K562 (cell line): ENCODE results near the gene ADORA3. TPM values are rescaled to one million over a fixed set of nuclear protein-coding genes. Genes with fewer than 3 reads are reported as not detected.

ENCODE experiments used
- ARID1B ChIP-seq: fragments of 450-650 bp; IDR thresholded peaks from 2 replicates; pipeline ENCODE4 v1.6.1; 2016; ENCODE audit warnings: antibody characterized with exemption, mild to moderate bottlenecking, inconsistent platforms
- FIP1L1 ChIP-seq: fragments of 200-400 bp; formaldehyde crosslinking; IDR thresholded peaks from 2 replicates; pipeline ENCODE4 v1.6.1; 2018; ENCODE audit warnings: mild to moderate bottlenecking, low read depth, low read length; ENCODE audit not compliant: poor library complexity, severe bottlenecking
- GABPA ChIP-seq: fragments of 200-800 bp; sonication (Bioruptor generic); conservative IDR thresholded peaks from 2 replicates; pipeline ENCODE4 v1.6.1; 2016; ENCODE audit warnings: low read depth, missing genetic modification characterization, missing compliant biosample characterization
- HNRNPUL1 ChIP-seq: fragments of 200-400 bp; formaldehyde crosslinking; IDR thresholded peaks from 2 replicates; pipeline ENCODE4 v1.6.1; 2017; ENCODE audit warnings: low read length
- RBM14 ChIP-seq: fragments of 200-400 bp; formaldehyde crosslinking; IDR thresholded peaks from 2 replicates; pipeline ENCODE4 v1.6.1; 2018; ENCODE audit warnings: low read depth, mild to moderate bottlenecking, low read length, moderate library complexity, borderline replicate concordance; ENCODE audit not compliant: insufficient read depth
- TRIM24 ChIP-seq, 2 experiments: fragments of 450-650 bp; IDR thresholded peaks; 2 replicates each; pipeline ENCODE4 v1.6.1; 2016
- ZNF174 ChIP-seq: fragments of 250-450 bp; sonication (Bioruptor Pico); IDR thresholded peaks from 2 replicates; pipeline ENCODE4 v1.4.0; 2020; ENCODE audit warnings: mild to moderate bottlenecking
- polyA plus RNA-seq, 8 experiments: library from polyadenylated mRNA; depleted of rRNA in 4 of 8; stranded (reverse) in 5 of 8; unstranded in 3 of 8; fragments of >200 nt; fragmentation: Nextera tagmentation in 2 of 8; fragmentation: Illumina TruSeq in 1 of 8; extraction: Ambion mirVana in 2 of 8; extraction: Trizol in 1 of 8; gene quantifications; 2 replicates each; pipeline versions ENCODE4 v1.2.1 to v1.2.3, GENCODE V29; 2011 to 2014; ENCODE audit warnings: inconsistent platforms in 1 of 8, missing spikeins in 1 of 8
- total RNA-seq, 7 experiments: library from RNA; depleted of rRNA in 6 of 7; stranded (reverse); fragments of >200 nt in 6 of 7; fragmentation: Illumina TruSeq in 2 of 7; extraction: Trizol in 2 of 7; gene quantifications; 2 replicates each; pipeline versions ENCODE4 v1.2.1 to v1.2.3, GENCODE V29; 2011 to 2021; ENCODE audit warnings: low replicate concordance in 1 of 7
- TF ChIP-seq, protein P1 (sequence below): fragments of 450-650 bp; IDR thresholded peaks from 2 replicates; pipeline ENCODE4 v1.6.1; 2017; ENCODE audit warnings: antibody characterized with exemption, mild to moderate bottlenecking
- TF ChIP-seq, protein P2 (sequence below): fragments of 450-650 bp; IDR thresholded peaks from 2 replicates; pipeline ENCODE4 v1.6.1; 2016; ENCODE audit warnings: mild to moderate bottlenecking
- TF ChIP-seq, protein P3 (sequence below): fragments of 200-400 bp; formaldehyde crosslinking; IDR thresholded peaks from 2 replicates; pipeline ENCODE4 v1.6.1; 2017; ENCODE audit warnings: mild to moderate bottlenecking, low read depth, low read length, moderate library complexity
- TF ChIP-seq, protein P4 (sequence below): sonication (generic); formaldehyde crosslinking; IDR thresholded peaks from 2 replicates; pipeline ENCODE4 v1.8.1; 2022; ENCODE audit warnings: missing genetic modification reagents
- TF ChIP-seq, protein P5 (sequence below): fragments of 450-650 bp; IDR thresholded peaks from 2 replicates; pipeline ENCODE4 v1.6.1; 2018; ENCODE audit warnings: mild to moderate bottlenecking, low read depth; ENCODE audit not compliant: partially characterized antibody

The ADORA3 gene
- total and polyA plus RNA-seq, 9 of the 15 experiments (the other 6 are each of a cell fraction or from before 2014, with no cell fraction given), result 0.09 to 0.35 (median 0.16) TPM; not detected in 3

DNA sequence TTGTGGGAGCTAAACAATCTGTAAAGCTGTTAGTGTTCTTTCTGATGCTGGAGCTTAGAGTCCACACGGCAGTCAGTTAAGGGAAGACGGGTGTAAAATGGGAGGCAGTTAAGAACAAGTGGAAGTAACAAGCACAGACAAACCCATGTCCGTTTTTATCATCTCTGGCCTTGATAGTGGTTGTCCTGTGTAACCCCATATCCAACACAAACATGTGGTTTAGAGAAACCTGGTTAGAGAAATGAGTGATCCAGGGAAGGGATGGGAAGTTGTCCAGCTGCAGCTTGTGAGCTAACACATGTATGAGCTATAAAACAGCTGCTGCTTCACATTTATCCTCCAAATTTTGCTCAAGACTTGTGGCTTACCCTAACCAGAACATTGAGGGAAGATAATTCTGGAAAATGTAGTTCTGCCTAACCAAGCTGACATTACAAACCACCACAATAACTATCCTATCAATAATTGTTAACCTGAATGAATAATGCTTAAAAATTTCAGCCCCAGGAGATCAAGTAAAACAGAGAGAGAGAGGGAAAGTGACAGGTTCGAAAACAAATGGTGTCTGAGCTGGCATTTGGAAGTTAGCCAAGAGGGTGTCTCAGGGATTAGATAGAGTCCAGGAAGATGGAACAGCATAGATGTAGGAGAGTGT lies 40.3 kb downstream of the ADORA3 start (continued):
- TF ChIP-seq, protein P1, sequence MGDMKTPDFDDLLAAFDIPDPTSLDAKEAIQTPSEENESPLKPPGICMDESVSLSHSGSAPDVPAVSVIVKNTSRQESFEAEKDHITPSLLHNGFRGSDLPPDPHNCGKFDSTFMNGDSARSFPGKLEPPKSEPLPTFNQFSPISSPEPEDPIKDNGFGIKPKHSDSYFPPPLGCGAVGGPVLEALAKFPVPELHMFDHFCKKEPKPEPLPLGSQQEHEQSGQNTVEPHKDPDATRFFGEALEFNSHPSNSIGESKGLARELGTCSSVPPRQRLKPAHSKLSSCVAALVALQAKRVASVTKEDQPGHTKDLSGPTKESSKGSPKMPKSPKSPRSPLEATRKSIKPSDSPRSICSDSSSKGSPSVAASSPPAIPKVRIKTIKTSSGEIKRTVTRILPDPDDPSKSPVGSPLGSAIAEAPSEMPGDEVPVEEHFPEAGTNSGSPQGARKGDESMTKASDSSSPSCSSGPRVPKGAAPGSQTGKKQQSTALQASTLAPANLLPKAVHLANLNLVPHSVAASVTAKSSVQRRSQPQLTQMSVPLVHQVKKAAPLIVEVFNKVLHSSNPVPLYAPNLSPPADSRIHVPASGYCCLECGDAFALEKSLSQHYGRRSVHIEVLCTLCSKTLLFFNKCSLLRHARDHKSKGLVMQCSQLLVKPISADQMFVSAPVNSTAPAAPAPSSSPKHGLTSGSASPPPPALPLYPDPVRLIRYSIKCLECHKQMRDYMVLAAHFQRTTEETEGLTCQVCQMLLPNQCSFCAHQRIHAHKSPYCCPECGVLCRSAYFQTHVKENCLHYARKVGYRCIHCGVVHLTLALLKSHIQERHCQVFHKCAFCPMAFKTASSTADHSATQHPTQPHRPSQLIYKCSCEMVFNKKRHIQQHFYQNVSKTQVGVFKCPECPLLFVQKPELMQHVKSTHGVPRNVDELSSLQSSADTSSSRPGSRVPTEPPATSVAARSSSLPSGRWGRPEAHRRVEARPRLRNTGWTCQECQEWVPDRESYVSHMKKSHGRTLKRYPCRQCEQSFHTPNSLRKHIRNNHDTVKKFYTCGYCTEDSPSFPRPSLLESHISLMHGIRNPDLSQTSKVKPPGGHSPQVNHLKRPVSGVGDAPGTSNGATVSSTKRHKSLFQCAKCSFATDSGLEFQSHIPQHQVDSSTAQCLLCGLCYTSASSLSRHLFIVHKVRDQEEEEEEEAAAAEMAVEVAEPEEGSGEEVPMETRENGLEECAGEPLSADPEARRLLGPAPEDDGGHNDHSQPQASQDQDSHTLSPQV, result 0 out of 2 replicates have a peak, but pooled peaks have one; percentile 29
- TF ChIP-seq GABPA (peak; percentile 24), RBM14 (no peak), FIP1L1 (no peak), ARID1B (peak; percentile 55), HNRNPUL1 (no peak), TRIM24 (IDR thresholded peaks at IDR 0.05) (no peak), ZNF174 (no peak)
- TF ChIP-seq, protein P2, sequence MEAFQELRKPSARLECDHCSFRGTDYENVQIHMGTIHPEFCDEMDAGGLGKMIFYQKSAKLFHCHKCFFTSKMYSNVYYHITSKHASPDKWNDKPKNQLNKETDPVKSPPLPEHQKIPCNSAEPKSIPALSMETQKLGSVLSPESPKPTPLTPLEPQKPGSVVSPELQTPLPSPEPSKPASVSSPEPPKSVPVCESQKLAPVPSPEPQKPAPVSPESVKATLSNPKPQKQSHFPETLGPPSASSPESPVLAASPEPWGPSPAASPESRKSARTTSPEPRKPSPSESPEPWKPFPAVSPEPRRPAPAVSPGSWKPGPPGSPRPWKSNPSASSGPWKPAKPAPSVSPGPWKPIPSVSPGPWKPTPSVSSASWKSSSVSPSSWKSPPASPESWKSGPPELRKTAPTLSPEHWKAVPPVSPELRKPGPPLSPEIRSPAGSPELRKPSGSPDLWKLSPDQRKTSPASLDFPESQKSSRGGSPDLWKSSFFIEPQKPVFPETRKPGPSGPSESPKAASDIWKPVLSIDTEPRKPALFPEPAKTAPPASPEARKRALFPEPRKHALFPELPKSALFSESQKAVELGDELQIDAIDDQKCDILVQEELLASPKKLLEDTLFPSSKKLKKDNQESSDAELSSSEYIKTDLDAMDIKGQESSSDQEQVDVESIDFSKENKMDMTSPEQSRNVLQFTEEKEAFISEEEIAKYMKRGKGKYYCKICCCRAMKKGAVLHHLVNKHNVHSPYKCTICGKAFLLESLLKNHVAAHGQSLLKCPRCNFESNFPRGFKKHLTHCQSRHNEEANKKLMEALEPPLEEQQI, result no peak
- TF ChIP-seq, protein P3, sequence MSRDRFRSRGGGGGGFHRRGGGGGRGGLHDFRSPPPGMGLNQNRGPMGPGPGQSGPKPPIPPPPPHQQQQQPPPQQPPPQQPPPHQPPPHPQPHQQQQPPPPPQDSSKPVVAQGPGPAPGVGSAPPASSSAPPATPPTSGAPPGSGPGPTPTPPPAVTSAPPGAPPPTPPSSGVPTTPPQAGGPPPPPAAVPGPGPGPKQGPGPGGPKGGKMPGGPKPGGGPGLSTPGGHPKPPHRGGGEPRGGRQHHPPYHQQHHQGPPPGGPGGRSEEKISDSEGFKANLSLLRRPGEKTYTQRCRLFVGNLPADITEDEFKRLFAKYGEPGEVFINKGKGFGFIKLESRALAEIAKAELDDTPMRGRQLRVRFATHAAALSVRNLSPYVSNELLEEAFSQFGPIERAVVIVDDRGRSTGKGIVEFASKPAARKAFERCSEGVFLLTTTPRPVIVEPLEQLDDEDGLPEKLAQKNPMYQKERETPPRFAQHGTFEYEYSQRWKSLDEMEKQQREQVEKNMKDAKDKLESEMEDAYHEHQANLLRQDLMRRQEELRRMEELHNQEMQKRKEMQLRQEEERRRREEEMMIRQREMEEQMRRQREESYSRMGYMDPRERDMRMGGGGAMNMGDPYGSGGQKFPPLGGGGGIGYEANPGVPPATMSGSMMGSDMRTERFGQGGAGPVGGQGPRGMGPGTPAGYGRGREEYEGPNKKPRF, result no peak
- TF ChIP-seq, protein P4, sequence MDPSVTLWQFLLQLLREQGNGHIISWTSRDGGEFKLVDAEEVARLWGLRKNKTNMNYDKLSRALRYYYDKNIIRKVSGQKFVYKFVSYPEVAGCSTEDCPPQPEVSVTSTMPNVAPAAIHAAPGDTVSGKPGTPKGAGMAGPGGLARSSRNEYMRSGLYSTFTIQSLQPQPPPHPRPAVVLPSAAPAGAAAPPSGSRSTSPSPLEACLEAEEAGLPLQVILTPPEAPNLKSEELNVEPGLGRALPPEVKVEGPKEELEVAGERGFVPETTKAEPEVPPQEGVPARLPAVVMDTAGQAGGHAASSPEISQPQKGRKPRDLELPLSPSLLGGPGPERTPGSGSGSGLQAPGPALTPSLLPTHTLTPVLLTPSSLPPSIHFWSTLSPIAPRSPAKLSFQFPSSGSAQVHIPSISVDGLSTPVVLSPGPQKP (CRISPR knock-in tag), result no peak
- TF ChIP-seq, protein P5, sequence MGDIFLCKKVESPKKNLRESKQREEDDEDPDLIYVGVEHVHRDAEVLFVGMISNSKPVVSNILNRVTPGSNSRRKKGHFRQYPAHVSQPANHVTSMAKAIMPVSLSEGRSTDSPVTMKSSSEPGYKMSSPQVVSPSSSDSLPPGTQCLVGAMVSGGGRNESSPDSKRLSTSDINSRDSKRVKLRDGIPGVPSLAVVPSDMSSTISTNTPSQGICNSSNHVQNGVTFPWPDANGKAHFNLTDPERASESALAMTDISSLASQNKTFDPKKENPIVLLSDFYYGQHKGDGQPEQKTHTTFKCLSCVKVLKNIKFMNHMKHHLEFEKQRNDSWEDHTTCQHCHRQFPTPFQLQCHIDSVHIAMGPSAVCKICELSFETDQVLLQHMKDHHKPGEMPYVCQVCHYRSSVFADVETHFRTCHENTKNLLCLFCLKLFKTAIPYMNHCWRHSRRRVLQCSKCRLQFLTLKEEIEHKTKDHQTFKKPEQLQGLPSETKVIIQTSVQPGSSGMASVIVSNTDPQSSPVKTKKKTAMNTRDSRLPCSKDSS, result no peak
